Measurements from ENCODE around the gene CCDC86. TPM values are rescaled to one million over a fixed set of nuclear protein-coding genes. Genes with fewer than 3 reads are reported as not detected.

CCDC86 gene
- polyA plus RNA-seq, 2 of the 4 experiments (the other 2 are of a cell fraction) = 42.8 to 71.1 TPM

- no peak for FAIRE-seq
These were observed 14.1 kb downstream of the CCDC86 start, which contains the start of gene PTGDR2 for GRCh38 chr11:60855726-60856633. TSS of gene PTGDR2 (minus strand) at chr11:60855950. CDS start at chr11:60853722, 2,228 bp downstream.

DNA sequence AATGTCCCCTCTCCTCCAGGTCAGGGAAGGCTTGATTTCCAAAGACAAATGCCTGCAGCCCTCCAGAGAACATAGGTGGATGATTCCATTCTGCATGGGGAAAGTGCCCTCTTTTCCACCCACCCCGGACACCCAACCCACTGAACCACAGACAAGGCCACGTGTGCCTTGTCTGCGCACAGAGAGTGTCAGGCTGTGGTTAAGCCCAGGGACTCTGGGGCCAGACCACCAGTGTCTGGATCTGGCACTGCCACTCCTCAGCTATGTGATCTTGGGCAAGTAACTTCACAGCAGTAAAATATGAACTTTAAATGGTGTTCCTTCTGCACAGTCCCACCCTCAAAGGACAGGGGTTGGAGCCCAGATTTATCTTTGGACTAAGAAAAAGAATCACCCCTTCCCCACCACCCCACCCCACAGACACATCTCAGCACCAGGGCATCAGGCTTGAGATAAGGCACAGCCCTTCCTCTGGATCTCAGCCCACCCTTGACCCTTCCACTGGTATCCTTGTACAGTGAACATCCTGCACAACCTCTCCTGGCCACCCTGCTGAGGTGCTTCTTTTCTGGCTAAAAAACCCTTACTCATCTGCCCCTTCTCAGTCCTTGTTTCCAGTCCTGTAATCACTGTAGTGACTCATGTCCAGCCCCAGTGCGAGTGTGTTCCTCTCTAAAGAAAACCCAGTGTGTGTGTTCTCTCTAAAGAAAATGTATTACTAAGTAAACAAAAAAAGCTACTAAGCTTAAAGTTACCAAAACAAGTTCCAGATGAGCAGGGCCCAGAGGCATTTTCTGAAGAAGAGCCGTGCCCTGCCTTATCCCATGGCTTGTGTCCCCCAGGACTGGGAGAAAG, 15.7 kb downstream of the CCDC86 start:
- POLR2A ChIA-PET = no interaction called here
- FAIRE-seq (no peak), ATAC-seq (no peak; a peak in 1 of 6 replicates), DNase-seq (ENCODE audit: low read depth in 1 of 2, low spot score in 1 of 2) (no peak)
- H3K27ac ChIP-seq = peak overlapping the region in 1 of 2 experiments; percentile 49; a peak in 1 of 6 replicates
- CTCF ChIA-PET = interaction anchor here (1.2 kb wide), 1 partner anchor 42 kb away, joined by 4 read pairs; no protein-coding TSS in a partner anchor
- TF ChIP-seq HOXA7 (CRISPR knock-in tag; IDR thresholded peaks at IDR 0.05) = no peak
- no peak for TF ChIP-seq EHMT2 (IDR thresholded peaks at IDR 0.05; ENCODE audit: low read depth)
- no peak for TF ChIP-seq HOXB5 (CRISPR knock-in tag; IDR thresholded peaks at IDR 0.05)
- no peak for TF ChIP-seq JUNB (IDR thresholded peaks at IDR 0.05)
- no peak for TF ChIP-seq FOSB (CRISPR knock-in tag; IDR thresholded peaks at IDR 0.05)
- no peaks in the 10 kb centered on the region for H3K9me3 ChIP-seq
- H3K4me2 ChIP-seq = no peak overlapping the region
- 61% methylated on average over 5 of the region's 5 CpGs for WGBS (ENCODE audit: missing lambda C conversion rate)
- no peak overlapping the region for H3K4me3 ChIP-seq
- no peaks in the 10 kb centered on the region for H3K4me1 ChIP-seq

More at GRCh38 chr11:60855726-60856633, 14.1 kb downstream of the CCDC86 start, which contains the start of gene PTGDR2:
- POLR2A ChIA-PET = no interaction called here
- ATAC-seq = no peak
- DNase-seq (ENCODE audit: low read depth in 1 of 2, low spot score in 1 of 2) = no peak
- Histone ChIP-seq H3K27ac (no peak within 1 kb of the TSS), H3K4me1 (no peaks in the 10 kb centered on the region), H3K4me2 (no peak within 1 kb of the TSS), H3K9me3 (no peaks in the 10 kb centered on the region), H3K4me3 (no peak within 1 kb of the TSS)
- WGBS (ENCODE audit: missing lambda C conversion rate) = 76% methylated on average over 13 of the region's 14 CpGs
- TF ChIP-seq BHLHE40 (IDR thresholded peaks at IDR 0.05; ENCODE audit: low read depth, low read length) = no peak
- TF ChIP-seq CBX8 (IDR thresholded peaks at IDR 0.05) = no peak
- no peak for TF ChIP-seq FOSL2 (IDR thresholded peaks at IDR 0.05)
- no peak for TF ChIP-seq FOSL2 (CRISPR knock-in tag; IDR thresholded peaks at IDR 0.05)
- TF ChIP-seq, protein P1, sequence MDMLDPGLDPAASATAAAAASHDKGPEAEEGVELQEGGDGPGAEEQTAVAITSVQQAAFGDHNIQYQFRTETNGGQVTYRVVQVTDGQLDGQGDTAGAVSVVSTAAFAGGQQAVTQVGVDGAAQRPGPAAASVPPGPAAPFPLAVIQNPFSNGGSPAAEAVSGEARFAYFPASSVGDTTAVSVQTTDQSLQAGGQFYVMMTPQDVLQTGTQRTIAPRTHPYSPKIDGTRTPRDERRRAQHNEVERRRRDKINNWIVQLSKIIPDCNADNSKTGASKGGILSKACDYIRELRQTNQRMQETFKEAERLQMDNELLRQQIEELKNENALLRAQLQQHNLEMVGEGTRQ (IDR thresholded peaks at IDR 0.05) = no peak
- TF ChIP-seq KDM1A (IDR thresholded peaks at IDR 0.05; ENCODE audit: low read depth) = no peak
- CTCF ChIA-PET = interaction anchor here (0.7 to 1.6 kb wide), 5 partner anchors 10 to 81 kb away, joined by 3 to 6 read pairs (median 4); no protein-coding TSS in a partner anchor

DNA sequence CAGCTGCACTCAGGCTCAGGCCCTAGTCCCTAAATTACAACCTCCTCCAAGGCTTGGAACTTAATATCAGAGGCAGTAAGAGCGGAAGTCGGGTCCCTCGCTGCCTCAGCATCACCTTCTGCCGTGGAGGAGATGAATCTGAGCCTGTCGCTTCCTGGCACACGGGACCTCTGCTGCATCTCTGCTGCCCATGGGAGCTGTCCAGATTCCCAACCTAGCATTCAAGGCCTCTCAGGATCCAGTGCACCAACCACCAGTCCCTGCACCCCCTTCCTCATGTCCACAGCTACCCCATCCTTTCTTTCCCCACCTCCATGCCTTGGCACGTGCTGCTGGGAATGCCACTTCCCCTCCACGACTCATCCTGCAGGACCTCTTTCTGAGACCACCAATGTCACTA, 16.3 kb downstream of the CCDC86 start:
- Histone ChIP-seq H3K4me3 (no peak overlapping the region), H3K4me1 (no peaks in the 10 kb centered on the region), H3K4me2 (no peak overlapping the region), H3K9me3 (no peaks in the 10 kb centered on the region), H3K27ac (no peak overlapping the region)
- no peak for DNase-seq (ENCODE audit: low read depth in 1 of 2, low spot score in 1 of 2)
- no peak for ATAC-seq
- TF ChIP-seq FOSL2 (IDR thresholded peaks at IDR 0.05) (no peak), FOSL2 (CRISPR knock-in tag; IDR thresholded peaks at IDR 0.05) (no peak), KDM1A (IDR thresholded peaks at IDR 0.05; ENCODE audit: low read depth) (no peak), HDAC2 (IDR thresholded peaks at IDR 0.05) (no peak), ZC3H11A (IDR thresholded peaks at IDR 0.05) (no peak)
- FAIRE-seq = no peak
- ChIA-PET POLR2A (no interaction called here), CTCF (interaction anchor here (1.2 kb wide), 1 partner anchor 41 kb away, joined by 4 read pairs; no protein-coding TSS in a partner anchor)
- 85% methylated on average over 8 of the region's 8 CpGs for WGBS (ENCODE audit: missing lambda C conversion rate)

GRCh38 chr11:60858731-60859464, 17.0 kb downstream of the CCDC86 start:
- TF ChIP-seq HDAC2 (IDR thresholded peaks at IDR 0.05) = no peak
- ATAC-seq (no peak), FAIRE-seq (no peak), DNase-seq (ENCODE audit: low read depth in 1 of 2, low spot score in 1 of 2) (no peak)
- no peaks in the 10 kb centered on the region for H3K4me1 ChIP-seq
- H3K27ac ChIP-seq = no peak overlapping the region
- ChIA-PET CTCF (interaction anchor here (1.3 kb wide), 1 partner anchor 40 kb away, joined by 3 read pairs; no protein-coding TSS in a partner anchor), POLR2A (no interaction called here)
- H3K9me3 ChIP-seq = no peaks in the 10 kb centered on the region
- H3K4me3 ChIP-seq = no peak overlapping the region
- H3K4me2 ChIP-seq = no peak overlapping the region
- 76% methylated on average over 4 of the region's 4 CpGs for WGBS (ENCODE audit: missing lambda C conversion rate)
